ENCODE data around the gene CDX2.
"Not testable (repeated sequence)": the region's sequence is repeated elsewhere in the genome, so short reads cannot be mapped to it uniquely, and the experiment has no call there.

Gene CDX2

DNA sequence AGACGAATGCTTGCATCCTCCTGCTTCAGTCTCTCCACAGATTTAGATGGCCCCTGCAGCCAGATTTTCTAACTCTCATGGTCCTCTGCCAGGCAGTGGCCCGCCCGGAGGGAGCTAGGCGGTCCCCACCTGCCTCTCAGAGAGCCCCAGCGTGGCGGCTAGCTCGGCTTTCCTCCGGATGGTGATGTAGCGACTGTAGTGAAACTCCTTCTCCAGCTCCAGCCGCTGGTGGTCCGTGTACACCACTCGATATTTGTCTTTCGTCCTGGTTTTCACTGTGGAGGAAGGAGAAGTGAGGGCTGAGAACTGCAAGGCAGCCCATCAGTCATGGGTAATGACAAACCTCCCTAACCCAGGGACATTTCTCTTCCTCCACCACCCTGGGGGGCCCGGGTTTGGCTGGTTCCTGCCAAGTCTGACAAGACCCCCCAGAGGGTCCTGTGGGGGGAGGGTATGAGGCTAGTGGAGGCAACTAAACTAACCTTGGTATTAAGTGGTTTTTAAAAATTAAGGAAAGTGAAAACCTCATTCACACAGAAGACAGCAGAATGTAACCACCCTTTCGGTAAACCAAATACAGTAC, 4.3 kb downstream of the CDX2 start:
- DNase-seq, result no peak

DNA sequence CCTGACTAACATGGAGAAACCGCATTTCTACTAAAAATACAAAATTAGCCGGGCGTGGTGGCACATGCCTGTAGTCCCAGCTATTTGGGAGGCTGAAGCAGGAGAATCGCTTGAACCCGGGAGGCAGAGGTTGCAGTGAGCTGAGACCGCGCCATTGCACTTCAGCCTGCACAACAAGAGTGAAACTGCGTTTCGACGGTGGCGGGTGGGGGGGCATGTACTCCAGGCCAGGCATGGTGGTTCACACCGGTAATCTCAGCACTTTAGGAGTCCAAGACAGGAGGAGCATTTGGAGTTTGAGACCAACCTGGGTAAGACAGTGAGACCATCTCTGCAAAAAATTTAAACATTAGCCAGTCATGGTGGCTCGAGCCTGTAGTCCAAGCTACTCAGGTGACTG, 4.9 kb downstream of the CDX2 start:
- not testable (repeated sequence) for DNase-seq

DNA sequence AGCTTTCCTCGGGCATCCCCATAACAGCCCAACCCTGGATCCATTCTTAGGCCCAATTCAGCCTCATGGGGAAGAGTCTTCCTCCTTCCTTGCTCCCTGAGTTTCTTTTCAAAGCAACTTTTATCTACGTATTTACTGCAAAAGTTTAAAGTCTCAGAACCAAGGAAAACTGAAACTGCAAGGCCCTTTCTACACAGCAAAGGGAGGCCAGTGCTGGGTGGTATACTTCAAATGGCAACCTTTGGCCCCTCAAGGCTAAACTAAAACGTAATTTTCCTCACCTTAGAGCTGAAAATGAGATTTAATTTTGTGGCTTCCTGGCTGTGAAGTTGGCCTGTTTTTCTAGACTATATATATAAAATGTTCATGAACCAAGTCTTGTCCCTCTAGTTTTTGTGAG, 5.6 kb downstream of the CDX2 start:
- no peak for DNase-seq

- DNase-seq, result no peak
Measured at GRCh38 chr13:27962982-27963381, 6.1 kb downstream of the CDX2 start.

- DNase-seq, result no peak
Measured at GRCh38 chr13:27962128-27962841, 6.8 kb downstream of the CDX2 start.

DNA sequence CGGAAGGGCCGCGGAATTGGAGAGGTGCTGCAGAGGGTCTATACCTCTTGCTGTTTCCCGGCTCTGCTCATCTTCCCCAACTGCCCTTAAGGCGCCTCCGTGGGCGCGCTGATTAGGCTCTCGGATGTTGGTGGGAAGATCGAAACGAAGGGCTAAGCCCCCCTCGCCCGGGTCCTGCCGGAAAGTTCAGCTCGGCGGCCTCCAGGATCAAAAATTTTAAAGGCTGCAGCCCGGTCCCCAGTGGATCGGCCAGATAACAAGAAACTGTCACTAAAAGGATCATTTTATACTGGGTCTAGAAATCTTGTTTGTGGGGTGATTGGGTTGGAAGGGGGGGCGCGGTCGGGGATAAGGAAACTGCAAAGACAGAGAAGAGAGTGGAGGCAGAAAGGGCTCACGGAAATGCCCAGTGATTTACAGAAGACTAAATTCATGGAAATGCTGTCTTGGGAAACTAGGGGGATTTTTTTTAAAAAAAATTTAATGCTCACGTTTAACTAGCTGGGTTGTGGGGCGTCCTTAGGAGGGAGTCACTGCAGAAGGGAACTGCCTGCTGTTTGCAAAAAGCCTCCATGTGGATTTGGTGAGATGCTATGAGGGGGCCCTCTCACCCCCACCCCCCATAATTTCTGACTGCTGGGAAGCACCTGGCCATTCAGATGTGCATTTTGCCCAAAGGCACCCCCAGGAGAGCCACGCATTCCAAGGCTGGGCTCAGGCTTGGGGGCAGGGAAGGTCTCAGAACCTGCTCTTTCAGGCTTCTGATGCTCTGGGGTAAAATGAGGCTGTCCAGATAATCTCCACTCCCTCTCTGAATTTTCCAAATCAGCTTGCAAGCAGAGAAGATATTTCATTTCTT, 7.7 kb downstream of the CDX2 start:
- DNase-seq, result no peak

- DNase-seq, result no peak
Measured at GRCh38 chr13:27960362-27961226, 8.5 kb downstream of the CDX2 start.

- no peak for DNase-seq
Measured at GRCh38 chr13:27959976-27960361, 9.1 kb downstream of the CDX2 start.

DNA sequence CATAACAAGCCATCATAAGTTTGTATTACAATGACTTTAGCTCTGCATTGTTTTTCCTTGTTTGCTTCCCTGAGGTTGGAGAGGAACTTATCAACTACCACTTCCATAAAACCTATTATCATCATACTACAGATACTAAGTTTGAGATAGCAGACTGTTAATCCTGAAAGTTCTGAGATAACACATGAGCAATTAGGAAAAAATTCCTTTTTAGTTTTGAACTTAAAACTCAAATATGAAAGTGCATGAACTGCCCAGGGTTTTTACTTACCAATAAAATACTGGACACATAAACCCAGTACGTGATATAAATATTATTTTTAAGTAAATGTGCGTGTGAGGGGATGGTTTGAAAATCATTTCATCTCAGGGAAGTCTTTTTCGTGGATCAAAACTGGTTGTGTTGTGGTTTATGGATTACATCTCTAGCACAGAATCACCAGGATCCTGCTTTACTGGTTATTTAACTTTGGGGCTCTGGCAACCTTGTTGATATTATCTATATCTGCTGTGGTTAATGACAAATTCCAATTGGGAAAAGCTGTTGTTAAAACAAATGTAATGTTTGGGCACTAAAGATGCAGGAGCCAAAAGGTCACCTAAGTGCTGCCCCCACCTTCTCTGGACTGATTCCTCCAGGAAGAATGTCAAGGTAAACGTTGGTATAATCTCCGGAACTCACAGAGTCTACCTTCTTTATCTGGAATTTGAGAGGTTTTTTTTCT, 12.4 kb downstream of the CDX2 start:
- no peak for DNase-seq

- DNase-seq, result no peak
Measured at GRCh38 chr13:27955014-27955591, 14.0 kb downstream of the CDX2 start.

DNA sequence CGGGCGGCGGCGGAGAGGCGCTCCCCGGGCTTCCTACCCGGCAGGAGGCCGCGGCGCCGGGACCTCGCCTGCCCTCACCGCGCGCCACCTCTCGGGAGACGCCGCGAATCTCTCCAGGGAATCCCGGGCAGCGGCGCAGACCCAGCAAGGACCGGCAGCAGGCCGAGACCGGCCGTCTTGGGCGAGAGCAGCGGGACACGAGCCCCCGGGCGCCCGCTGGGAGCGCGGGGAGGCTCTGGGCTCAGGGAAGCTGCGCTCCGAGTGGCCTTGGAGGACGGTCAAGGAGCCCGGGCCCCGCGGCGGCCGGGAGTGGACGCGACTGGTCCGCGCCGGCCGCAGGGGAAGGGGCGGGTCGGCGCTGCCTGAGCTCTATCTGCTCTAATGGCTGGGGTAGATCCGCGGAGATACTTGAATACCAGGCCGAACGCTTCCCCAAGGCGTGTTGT, 14.7 kb downstream of the CDX2 start:
- DNase-seq, result no peak

DNA sequence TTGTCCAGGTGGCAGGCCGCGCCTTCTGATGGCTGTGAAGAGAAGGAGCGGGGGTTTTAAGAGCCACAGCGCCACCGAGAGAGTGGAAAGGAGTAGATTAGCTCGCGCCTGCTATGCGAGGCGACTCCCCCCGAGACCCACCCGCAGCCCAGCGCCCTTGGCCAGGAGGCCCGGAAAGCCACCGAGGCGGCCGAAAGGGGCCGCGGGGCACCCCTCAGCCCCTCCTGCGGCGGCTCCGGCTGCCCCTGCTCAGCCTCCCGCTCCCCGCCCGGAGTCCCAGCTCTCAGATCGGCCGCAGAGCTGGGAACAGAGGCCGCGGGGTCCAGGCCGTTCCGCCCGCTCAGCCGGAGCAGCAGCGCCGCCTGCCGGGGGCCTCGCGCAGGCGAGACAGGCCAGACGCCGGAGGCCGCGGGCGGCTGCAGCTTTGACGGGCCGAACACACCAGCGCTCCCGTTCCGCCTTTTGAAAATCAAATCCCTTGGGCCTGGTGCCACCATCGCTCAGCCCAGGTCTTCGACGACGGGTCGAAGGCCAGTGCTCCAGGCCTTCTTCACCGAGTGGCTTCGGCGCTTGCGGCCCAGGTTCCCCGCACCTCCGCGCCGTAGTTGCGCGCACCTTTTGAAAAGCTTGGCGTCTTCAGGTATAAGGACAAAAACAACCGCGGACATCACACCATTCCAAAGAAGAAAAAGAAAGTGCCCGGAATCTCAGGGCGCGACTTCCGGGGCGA, 15.3 kb downstream of the CDX2 start:
- DNase-seq, result peak; percentile 19

- no peak for DNase-seq
Measured at GRCh38 chr13:27952876-27953675, 16.0 kb downstream of the CDX2 start.

GRCh38 chr13:27942972-27943371, 26.1 kb downstream of the CDX2 start:
- no peak for DNase-seq

GRCh38 chr13:27933580-27934328, 35.4 kb downstream of the CDX2 start:
- no peak for DNase-seq

GRCh38 chr13:27933118-27933517, 36.0 kb downstream of the CDX2 start:
- no peak for DNase-seq

- no peak for DNase-seq
Measured at GRCh38 chr13:27929868-27930267, 39.2 kb downstream of the CDX2 start.

- DNase-seq, result no peak
Measured at GRCh38 chr13:27928805-27929753, 40.0 kb downstream of the CDX2 start.

Data from activated gamma-delta T cell (primary cell).